Osteocyte (in vitro differentiated cells): ENCODE measurements around the gene TRPM3. TPM values are rescaled to one million over a fixed set of nuclear protein-coding genes. Genes with fewer than 3 reads are reported as not detected.

Experiments
- DNase-seq: peaks from one replicate; pipeline ENCODE4 v3.0.0; 2021; ENCODE audit warnings: mixed read lengths; ENCODE audit not compliant: unreplicated experiment; ENCODE audit errors: extremely low spot score
- H3K27ac Mint-ChIP-seq: one replicate; pipeline ENCODE4 v1.8.0; 2021; ENCODE audit warnings: mild to moderate bottlenecking, mixed read lengths; ENCODE audit not compliant: unreplicated experiment
- H3K27me3 Mint-ChIP-seq: one replicate; pipeline ENCODE4 v1.8.0; 2021; ENCODE audit warnings: mixed read lengths; ENCODE audit not compliant: unreplicated experiment
- H3K36me3 Mint-ChIP-seq: one replicate; pipeline ENCODE4 v1.8.0; 2021; ENCODE audit warnings: mixed read lengths; ENCODE audit not compliant: unreplicated experiment
- H3K4me1 Mint-ChIP-seq: one replicate; pipeline ENCODE4 v1.8.0; 2021; ENCODE audit warnings: mixed read lengths; ENCODE audit not compliant: unreplicated experiment
- H3K4me3 Mint-ChIP-seq: one replicate; pipeline ENCODE4 v1.8.0; 2021; ENCODE audit warnings: mild to moderate bottlenecking, moderate library complexity, mixed read lengths; ENCODE audit not compliant: unreplicated experiment
- H3K9me3 Mint-ChIP-seq: one replicate; pipeline ENCODE4 v1.8.0; 2021; ENCODE audit warnings: mixed read lengths; ENCODE audit not compliant: unreplicated experiment
- CTCF ChIP-seq: fragments of 200-600 bp; sonication (generic); IDR thresholded peaks from 2 replicates; pipeline ENCODE4 v1.5.0; 2021; ENCODE audit warnings: antibody characterized with exemption, mild to moderate bottlenecking, moderate library complexity
- total RNA-seq: library from RNA; stranded (reverse); gene quantifications from 2 replicates; pipeline ENCODE4 v1.2.1, GENCODE V29; 2021

Gene TRPM3
- total RNA-seq, 1 donor from 2014 or later = 0.05 TPM

GRCh38 chr9:70701163-70701562 is 420.3 kb downstream of the TRPM3 start:
- TF ChIP-seq CTCF = no peak
- no peaks in the 10 kb centered on the region for H3K9me3 Mint-ChIP-seq
- H3K4me3 Mint-ChIP-seq = no peak overlapping the region
- H3K27me3 Mint-ChIP-seq = no peaks in the 10 kb centered on the region
- H3K4me1 Mint-ChIP-seq = no peaks in the 10 kb centered on the region
- H3K36me3 Mint-ChIP-seq = no peaks in the 10 kb centered on the region
- no peak overlapping the region for H3K27ac Mint-ChIP-seq
- DNase-seq = no peak

GRCh38 chr9:70696694-70697335 is 424.6 kb downstream of the TRPM3 start:
- H3K27ac Mint-ChIP-seq = no peak overlapping the region
- peaks cover 9% of the 10 kb centered on the region for H3K27me3 Mint-ChIP-seq
- H3K9me3 Mint-ChIP-seq = no peaks in the 10 kb centered on the region
- TF ChIP-seq CTCF = no peak
- no peak overlapping the region for H3K4me3 Mint-ChIP-seq
- H3K4me1 Mint-ChIP-seq = no peaks in the 10 kb centered on the region
- no peak for DNase-seq
- no peaks in the 10 kb centered on the region for H3K36me3 Mint-ChIP-seq

- no peak overlapping the region for H3K4me3 Mint-ChIP-seq
- TF ChIP-seq CTCF = no peak
- H3K4me1 Mint-ChIP-seq = no peaks in the 10 kb centered on the region
- peaks cover 21% of the 10 kb centered on the region for H3K27me3 Mint-ChIP-seq
- no peak overlapping the region for H3K27ac Mint-ChIP-seq
- DNase-seq = no peak
- no peaks in the 10 kb centered on the region for H3K9me3 Mint-ChIP-seq
- H3K36me3 Mint-ChIP-seq = no peaks in the 10 kb centered on the region
Observed at GRCh38 chr9:70694758-70695157, 426.7 kb downstream of the TRPM3 start.

GRCh38 chr9:70693186-70693585 is 428.2 kb downstream of the TRPM3 start:
- Mint-ChIP-seq H3K36me3 (no peaks in the 10 kb centered on the region), H3K27ac (no peak overlapping the region), H3K4me1 (no peaks in the 10 kb centered on the region), H3K4me3 (no peak overlapping the region), H3K9me3 (no peaks in the 10 kb centered on the region), H3K27me3 (peaks cover 30% of the 10 kb centered on the region)
- TF ChIP-seq CTCF = no peak
- DNase-seq = no peak

- Mint-ChIP-seq H3K27ac (no peak overlapping the region), H3K27me3 (peaks cover 34% of the 10 kb centered on the region), H3K4me3 (no peak overlapping the region), H3K36me3 (no peaks in the 10 kb centered on the region), H3K4me1 (no peaks in the 10 kb centered on the region), H3K9me3 (no peaks in the 10 kb centered on the region)
- no peak for DNase-seq
- no peak for TF ChIP-seq CTCF
Observed at GRCh38 chr9:70692431-70692830, 429.0 kb downstream of the TRPM3 start.
